ENCODE results near the gene DGKZ. TPM values are rescaled to one million over a fixed set of nuclear protein-coding genes. Genes with fewer than 3 reads are reported as not detected.
A peak's percentile ranks its signal among the peaks of the same experiment; 100 is the strongest.

Gene DGKZ
- total and polyA plus RNA-seq, 2 of the 13 experiments (the other 11 are each of a cell fraction or from before 2014, with no cell fraction given), result 15.8 to 20.7 TPM

DNA sequence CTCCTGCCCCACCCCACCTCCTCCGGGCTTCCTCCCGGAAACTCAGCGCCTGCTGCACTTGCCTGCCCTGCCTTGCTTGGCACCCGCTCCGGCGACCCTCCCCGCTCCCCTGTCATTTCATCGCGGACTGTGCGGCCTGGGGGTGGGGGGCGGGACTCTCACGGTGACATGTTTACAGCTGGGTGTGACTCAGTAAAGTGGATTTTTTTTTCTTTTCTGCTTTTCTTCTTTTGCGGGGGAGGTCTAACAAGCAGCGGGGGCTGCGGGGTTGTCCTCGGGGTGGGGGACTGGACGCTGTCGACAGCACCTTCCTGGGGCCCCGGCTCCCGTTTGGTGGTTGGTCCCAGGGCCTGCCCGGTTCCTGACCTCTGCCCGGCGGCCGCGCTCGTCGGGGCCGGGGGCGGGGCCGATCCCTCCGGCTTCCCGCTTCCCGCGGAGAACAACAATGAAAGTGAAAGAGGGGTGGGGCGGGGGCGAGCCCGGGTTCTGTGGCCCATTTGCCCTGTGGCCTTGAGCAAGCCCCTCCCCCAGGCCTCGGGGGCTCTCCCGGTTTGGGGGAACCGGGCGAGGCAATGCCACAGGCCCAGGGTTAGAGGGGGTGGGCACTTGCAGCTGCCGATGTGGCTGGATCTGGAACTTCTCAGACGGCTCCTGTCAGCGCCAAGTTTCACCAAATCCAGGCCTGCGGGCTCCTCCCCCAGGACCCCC is 33.2 kb downstream of the DGKZ start (continued):
- TF ChIP-seq ZFP91 (CRISPR knock-in tag; IDR thresholded peaks at IDR 0.05; ENCODE audit: borderline replicate concordance) (peak; percentile 57; the same call in 1 of the 2 replicates), ZBTB7B (CRISPR knock-in tag; IDR thresholded peaks at IDR 0.05) (0 out of 2 replicates have a peak, but pooled peaks have one; percentile 77), ZNF660 (CRISPR knock-in tag; IDR thresholded peaks at IDR 0.05; ENCODE audit: borderline replicate concordance, low read depth) (no peak), IKZF4 (CRISPR knock-in tag; IDR thresholded peaks at IDR 0.05; ENCODE audit: borderline replicate concordance, low read depth, not compliant biosample characterization) (no peak), ZNF879 (CRISPR knock-in tag; IDR thresholded peaks at IDR 0.05) (no peak), ARID5B (CRISPR knock-in tag; IDR thresholded peaks at IDR 0.05) (peak; percentile 11; the same call in 1 of the 2 replicates), IRF2 (CRISPR knock-in tag; IDR thresholded peaks at IDR 0.05) (0 out of 2 replicates have a peak, but pooled peaks have one; percentile 38), CREB3 (CRISPR knock-in tag; IDR thresholded peaks at IDR 0.05) (no peak), KDM2A (CRISPR knock-in tag; IDR thresholded peaks at IDR 0.05; ENCODE audit: borderline replicate concordance, low read depth) (peak; percentile 83; the same call in 1 of the 2 replicates), ZFX (CRISPR knock-in tag; IDR thresholded peaks at IDR 0.05; ENCODE audit: low read depth) (peak; percentile 71), ZKSCAN5 (CRISPR knock-in tag; IDR thresholded peaks at IDR 0.05) (no peak), HIVEP1 (CRISPR knock-in tag; IDR thresholded peaks at IDR 0.05) (peak; percentile 86), U2AF1 (optimal IDR thresholded peaks at IDR 0.05; ENCODE audit: low read depth, low read length) (no peak)
- TF ChIP-seq, protein P1, sequence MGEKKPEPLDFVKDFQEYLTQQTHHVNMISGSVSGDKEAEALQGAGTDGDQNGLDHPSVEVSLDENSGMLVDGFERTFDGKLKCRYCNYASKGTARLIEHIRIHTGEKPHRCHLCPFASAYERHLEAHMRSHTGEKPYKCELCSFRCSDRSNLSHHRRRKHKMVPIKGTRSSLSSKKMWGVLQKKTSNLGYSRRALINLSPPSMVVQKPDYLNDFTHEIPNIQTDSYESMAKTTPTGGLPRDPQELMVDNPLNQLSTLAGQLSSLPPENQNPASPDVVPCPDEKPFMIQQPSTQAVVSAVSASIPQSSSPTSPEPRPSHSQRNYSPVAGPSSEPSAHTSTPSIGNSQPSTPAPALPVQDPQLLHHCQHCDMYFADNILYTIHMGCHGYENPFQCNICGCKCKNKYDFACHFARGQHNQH (CRISPR knock-in tag; IDR thresholded peaks at IDR 0.05), result 0 out of 2 replicates have a peak, but pooled peaks have one; percentile 20
- TF ChIP-seq, protein P2, sequence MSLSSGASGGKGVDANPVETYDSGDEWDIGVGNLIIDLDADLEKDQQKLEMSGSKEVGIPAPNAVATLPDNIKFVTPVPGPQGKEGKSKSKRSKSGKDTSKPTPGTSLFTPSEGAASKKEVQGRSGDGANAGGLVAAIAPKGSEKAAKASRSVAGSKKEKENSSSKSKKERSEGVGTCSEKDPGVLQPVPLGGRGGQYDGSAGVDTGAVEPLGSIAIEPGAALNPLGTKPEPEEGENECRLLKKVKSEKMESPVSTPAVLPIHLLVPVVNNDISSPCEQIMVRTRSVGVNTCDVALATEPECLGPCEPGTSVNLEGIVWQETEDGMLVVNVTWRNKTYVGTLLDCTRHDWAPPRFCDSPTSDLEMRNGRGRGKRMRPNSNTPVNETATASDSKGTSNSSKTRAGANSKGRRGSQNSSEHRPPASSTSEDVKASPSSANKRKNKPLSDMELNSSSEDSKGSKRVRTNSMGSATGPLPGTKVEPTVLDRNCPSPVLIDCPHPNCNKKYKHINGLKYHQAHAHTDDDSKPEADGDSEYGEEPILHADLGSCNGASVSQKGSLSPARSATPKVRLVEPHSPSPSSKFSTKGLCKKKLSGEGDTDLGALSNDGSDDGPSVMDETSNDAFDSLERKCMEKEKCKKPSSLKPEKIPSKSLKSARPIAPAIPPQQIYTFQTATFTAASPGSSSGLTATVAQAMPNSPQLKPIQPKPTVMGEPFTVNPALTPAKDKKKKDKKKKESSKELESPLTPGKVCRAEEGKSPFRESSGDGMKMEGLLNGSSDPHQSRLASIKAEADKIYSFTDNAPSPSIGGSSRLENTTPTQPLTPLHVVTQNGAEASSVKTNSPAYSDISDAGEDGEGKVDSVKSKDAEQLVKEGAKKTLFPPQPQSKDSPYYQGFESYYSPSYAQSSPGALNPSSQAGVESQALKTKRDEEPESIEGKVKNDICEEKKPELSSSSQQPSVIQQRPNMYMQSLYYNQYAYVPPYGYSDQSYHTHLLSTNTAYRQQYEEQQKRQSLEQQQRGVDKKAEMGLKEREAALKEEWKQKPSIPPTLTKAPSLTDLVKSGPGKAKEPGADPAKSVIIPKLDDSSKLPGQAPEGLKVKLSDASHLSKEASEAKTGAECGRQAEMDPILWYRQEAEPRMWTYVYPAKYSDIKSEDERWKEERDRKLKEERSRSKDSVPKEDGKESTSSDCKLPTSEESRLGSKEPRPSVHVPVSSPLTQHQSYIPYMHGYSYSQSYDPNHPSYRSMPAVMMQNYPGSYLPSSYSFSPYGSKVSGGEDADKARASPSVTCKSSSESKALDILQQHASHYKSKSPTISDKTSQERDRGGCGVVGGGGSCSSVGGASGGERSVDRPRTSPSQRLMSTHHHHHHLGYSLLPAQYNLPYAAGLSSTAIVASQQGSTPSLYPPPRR (CRISPR knock-in tag; IDR thresholded peaks at IDR 0.05; ENCODE audit: borderline replicate concordance), result no peak

Data from HepG2 (cell line).